NB4 (cell line): ENCODE measurements around the gene SPAG4.

Source experiments
- DNase-seq: peaks from one replicate; pipeline ENCODE4 v3.0.0; 2010; ENCODE audit warnings: low read depth
- H3K4me3 ChIP-seq: one replicate; pipeline ENCODE4 v1.5.1; 2011; ENCODE audit warnings: mild to moderate bottlenecking, low read depth, low read length, moderate library complexity
- CTCF ChIP-seq: IDR thresholded peaks from one replicate; pipeline ENCODE4 v1.5.1; 2012; ENCODE audit warnings: low read depth, low read length
- MAX ChIP-seq: IDR thresholded peaks from 2 replicates; pipeline ENCODE4 v1.6.1; 2011; ENCODE audit warnings: low read depth, low read length
- MYC ChIP-seq: IDR thresholded peaks from 2 replicates; pipeline ENCODE4 v1.6.1; 2011; ENCODE audit warnings: low read depth, low read length
- POLR2A ChIP-seq: IDR thresholded peaks from 2 replicates; pipeline ENCODE4 v1.6.1; 2011; ENCODE audit warnings: mild to moderate bottlenecking; ENCODE audit not compliant: insufficient read length; ENCODE audit errors: extremely low read depth

The SPAG4 gene

DNA sequence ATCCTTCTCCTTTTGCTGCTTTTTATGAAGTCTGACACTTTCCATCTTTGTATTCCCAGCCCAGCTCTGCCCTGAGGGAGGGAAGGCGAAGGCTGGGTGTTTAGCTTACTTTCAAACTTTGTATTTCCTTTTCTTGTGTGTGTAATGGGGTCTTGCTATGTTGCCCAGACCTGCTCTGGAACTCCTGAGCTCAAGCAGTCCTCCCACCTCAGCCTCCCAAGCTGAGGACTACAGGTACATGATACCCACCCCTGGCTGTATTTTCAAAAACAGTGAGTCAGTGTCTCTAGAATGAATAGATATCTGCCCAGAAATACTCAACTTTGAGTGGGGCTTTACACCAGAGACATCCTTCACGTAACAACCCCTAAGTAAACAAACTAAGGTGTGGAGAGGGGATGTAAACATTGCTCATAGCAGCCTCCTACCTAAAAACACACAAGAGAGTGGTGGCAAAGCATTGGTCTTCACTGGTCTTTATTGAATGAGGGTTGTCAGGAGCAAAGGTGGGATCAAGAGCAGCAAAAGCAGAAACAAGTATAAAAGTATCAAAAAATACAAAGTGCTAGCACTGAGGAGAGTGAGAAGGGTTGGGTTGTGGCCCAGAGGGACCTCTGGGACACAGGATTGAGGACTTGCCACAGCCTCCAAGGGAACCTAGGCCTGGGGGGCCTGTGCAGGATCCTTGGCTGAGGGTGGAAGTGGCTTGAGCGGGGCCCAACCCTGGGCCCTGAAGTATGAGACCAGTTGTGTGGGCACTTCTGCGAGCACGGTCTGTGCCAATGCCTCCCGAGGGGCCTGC lies 10.2 kb downstream of the SPAG4 start:
- TF ChIP-seq MAX (no peak), CTCF (no peak), MYC (no peak), POLR2A (no peak)
- no peak for DNase-seq
- no peak overlapping the region for H3K4me3 ChIP-seq

DNA sequence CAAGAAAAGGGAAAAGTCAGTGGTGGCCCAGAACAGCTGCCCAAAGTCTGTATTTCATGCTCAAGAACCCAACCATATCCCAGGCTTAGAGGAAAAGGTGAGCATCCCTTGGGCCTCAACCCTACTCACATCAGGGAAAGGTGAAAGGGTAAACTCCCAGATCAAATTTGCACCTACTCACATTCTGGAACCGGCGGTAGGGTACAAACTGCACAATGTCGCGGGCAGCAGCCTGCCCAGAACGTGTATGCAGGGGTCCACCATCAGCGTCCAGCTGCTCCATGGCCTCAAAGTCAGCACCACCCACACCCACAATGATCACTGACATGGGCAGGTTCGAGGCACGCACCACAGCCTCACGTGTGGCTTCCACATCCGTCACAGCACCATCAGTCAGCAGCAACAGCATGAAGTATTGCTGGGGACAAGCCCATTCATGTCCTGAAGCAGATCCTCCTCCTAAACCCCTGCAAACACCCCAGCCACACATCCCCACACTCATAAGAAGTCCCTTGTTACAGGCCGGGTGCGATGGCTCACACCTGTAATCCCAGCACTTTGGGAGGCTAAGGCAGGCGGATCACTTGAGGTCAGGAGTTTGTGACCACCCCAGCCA lies 10.9 kb downstream of the SPAG4 start:
- no peak for DNase-seq
- TF ChIP-seq CTCF, result no peak
- no peak for TF ChIP-seq MAX
- no peak overlapping the region for H3K4me3 ChIP-seq

DNA sequence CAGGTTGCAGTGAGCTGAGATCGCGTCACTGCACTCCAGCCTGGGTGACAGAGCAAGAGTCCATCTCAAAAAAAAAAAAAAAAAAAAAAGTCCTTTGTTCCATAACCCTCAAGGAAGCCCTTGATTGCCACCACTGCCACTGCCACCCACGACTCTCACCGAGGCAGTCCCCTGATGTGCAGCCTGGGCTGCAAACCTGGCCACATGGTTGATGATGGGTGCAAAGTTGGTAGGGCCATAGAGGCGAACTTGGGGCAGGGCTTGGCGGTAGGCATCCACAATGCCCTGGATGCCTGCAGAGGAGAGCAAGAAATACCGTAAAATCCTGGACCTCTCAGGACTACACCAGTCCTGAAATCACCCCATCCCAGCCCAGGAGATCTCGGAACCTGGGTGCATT lies 11.5 kb downstream of the SPAG4 start:
- TF ChIP-seq MAX, result no peak
- TF ChIP-seq CTCF, result no peak
- no peak for TF ChIP-seq MYC
- no peak for TF ChIP-seq POLR2A
- no peak overlapping the region for H3K4me3 ChIP-seq
- DNase-seq, result no peak

GRCh38 chr20:35629427-35630145 lies 14.0 kb downstream of the SPAG4 start:
- TF ChIP-seq MYC, result no peak
- TF ChIP-seq POLR2A, result no peak
- TF ChIP-seq MAX, result no peak
- TF ChIP-seq CTCF, result no peak
- DNase-seq, result no peak
- no peak overlapping the region for H3K4me3 ChIP-seq

DNA sequence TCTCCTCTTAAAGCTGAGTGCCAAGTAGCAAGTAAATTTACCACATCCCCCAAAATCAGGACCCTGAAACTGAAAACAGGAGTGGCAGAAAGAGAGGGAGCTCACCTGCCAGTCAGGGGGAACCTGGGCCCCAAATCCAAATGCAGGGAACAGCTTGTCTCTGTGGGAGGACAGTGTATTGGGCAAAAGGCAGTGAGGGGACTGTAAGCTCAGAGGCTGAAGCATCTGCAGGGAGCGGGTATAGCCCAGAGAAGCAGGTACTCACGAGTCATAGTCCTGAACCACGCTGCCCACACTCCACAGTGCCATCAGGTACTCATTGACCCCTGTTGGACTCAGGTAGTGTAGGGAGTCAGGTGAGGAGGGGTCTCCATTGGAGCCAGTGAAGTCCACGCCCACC lies 15.0 kb downstream of the SPAG4 start:
- TF ChIP-seq MAX, result no peak
- TF ChIP-seq POLR2A, result no peak
- TF ChIP-seq CTCF, result no peak
- TF ChIP-seq MYC, result no peak
- no peak for DNase-seq
- H3K4me3 ChIP-seq, result no peak overlapping the region
